ENCODE results near the gene UBASH3B.
A peak's percentile ranks its signal among the peaks of the same experiment; 100 is the strongest.

Gene UBASH3B

GRCh38 chr11:122758339-122758738 lies 102.8 kb downstream of the UBASH3B start:
- DNase-seq: no peak

- peak; percentile 40 for DNase-seq
Observed at GRCh38 chr11:122758974-122759373, 103.5 kb downstream of the UBASH3B start.

- DNase-seq: no peak
Observed at GRCh38 chr11:122763108-122763507, 107.6 kb downstream of the UBASH3B start.

GRCh38 chr11:122764371-122765090 lies 109.0 kb downstream of the UBASH3B start:
- DNase-seq: no peak

GRCh38 chr11:122765487-122766131 lies 110.1 kb downstream of the UBASH3B start:
- DNase-seq: no peak

- no peak for DNase-seq
Observed at GRCh38 chr11:122769126-122769780, 113.7 kb downstream of the UBASH3B start.

GRCh38 chr11:122772945-122773344 lies 117.4 kb downstream of the UBASH3B start:
- no peak for DNase-seq

- DNase-seq: no peak
Observed at GRCh38 chr11:122773781-122774266, 118.3 kb downstream of the UBASH3B start.

- DNase-seq: no peak
Observed at GRCh38 chr11:122775675-122776271, 120.3 kb downstream of the UBASH3B start.

- no peak for DNase-seq
Observed at GRCh38 chr11:122776546-122776945, 121.0 kb downstream of the UBASH3B start.

GRCh38 chr11:122777343-122777742 lies 121.8 kb downstream of the UBASH3B start:
- no peak for DNase-seq

- DNase-seq: no peak
Observed at GRCh38 chr11:122778148-122778547, 122.6 kb downstream of the UBASH3B start.

GRCh38 chr11:122779047-122779629 lies 123.6 kb downstream of the UBASH3B start:
- no peak for DNase-seq

- DNase-seq: no peak
Observed at GRCh38 chr11:122780296-122780949, 124.9 kb downstream of the UBASH3B start.

GRCh38 chr11:122781378-122782195 lies 126.1 kb downstream of the UBASH3B start:
- DNase-seq: peak; percentile 73

GRCh38 chr11:122782222-122782621 lies 126.7 kb downstream of the UBASH3B start:
- DNase-seq: no peak

GRCh38 chr11:122784325-122784955 lies 128.9 kb downstream of the UBASH3B start:
- DNase-seq: no peak

GRCh38 chr11:122785031-122785541 lies 129.6 kb downstream of the UBASH3B start:
- DNase-seq: no peak

GRCh38 chr11:122786896-122787295 lies 131.4 kb downstream of the UBASH3B start:
- DNase-seq: no peak

- no peak for DNase-seq
Observed at GRCh38 chr11:122788781-122789535, 133.4 kb downstream of the UBASH3B start.

Measured in stimulated activated CD4-positive, alpha-beta T cell treated with anti-CD3 and anti-CD28 coated beads, Interleukin-1b, Interleukin-23, amount 100 ng/mL, for 48 hours (primary cell).